GM21825 (cell line): ENCODE results near the gene OSGIN1.

Experiments
- ATAC-seq: cut with Tn5 transposase; IDR thresholded peaks from one replicate; pipeline ENCODE4 v1.9.1; 2021; ENCODE audit warnings: mild to moderate bottlenecking, moderate library complexity; ENCODE audit not compliant: unreplicated experiment

Gene OSGIN1

DNA sequence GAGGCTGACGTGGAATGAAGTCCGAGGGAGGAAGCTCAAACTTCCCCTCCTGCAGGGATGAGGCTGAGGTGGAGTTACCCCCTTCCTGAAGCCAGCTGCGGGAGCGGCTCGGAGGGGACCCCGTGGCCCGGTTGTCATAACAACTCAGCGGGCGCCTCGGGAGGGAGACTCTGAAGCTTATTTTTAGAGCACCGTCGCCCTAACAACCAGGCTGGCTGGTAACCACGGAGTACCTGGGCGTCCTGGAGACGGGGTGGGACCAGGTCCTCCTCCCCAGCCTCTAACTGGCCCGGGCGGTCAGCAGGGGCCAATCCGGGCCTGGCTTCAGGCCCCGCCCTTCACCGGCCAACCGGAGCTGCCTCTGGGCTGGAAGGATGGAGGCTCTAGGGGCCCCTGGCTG, 42.7 kb downstream of the OSGIN1 start:
- no peak for ATAC-seq

DNA sequence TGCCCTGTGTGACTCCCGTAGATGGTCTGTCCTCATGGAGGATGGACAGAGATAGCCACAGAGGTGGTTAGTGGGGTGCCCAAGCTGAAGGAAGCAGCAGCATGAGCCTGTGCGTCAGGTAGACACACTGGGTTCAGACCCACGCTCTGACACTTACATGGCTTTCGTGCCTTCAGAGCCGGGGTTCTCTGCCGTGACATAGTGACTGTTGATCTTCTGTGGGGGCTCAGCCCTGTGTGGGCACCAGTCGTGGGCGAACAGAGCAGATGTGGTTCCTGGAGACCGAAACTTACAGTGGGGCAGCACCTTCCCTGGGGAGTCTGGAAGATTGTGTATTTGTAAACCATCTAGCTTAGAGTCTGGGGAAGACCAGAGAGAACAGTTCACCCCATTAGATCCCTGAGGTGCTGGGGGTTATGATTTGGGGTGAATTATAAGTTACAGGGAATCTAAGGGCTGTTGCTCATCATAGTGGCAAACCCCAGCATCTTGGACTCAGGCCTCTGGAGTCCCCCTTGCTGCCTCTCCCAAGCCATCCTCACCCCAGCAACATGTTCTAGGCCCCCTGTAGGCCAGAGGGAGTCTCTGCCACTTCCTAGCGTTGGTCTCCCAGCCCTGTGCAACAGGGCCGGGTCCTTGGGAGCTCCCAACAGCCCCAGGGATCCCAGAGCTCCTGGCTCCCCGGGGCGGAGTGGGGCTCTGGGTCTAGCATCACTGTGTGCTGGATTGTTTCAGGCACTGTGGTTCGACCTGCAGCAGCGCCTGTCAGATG, 43.6 kb downstream of the OSGIN1 start:
- ATAC-seq: no peak

DNA sequence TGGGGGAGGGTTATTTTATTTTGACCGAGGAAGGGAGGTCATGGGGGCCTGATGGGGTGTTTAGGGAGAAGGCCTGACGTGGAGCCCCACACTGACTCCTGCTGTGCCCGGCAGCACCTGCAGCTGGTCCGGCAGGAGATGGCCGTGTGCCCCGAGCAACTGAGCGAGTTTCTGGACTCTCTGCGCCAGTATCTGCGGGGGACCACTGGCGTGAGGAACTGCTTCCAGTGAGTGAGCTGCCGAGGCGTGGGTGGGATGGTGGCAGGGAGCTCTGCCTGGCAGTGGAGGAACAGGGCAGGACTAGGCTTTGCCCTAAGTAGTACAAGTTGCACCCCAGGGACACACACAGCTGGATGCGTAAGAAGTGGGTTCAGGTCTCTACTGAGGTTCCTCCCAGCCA, 45.1 kb downstream of the OSGIN1 start:
- ATAC-seq: no peak

DNA sequence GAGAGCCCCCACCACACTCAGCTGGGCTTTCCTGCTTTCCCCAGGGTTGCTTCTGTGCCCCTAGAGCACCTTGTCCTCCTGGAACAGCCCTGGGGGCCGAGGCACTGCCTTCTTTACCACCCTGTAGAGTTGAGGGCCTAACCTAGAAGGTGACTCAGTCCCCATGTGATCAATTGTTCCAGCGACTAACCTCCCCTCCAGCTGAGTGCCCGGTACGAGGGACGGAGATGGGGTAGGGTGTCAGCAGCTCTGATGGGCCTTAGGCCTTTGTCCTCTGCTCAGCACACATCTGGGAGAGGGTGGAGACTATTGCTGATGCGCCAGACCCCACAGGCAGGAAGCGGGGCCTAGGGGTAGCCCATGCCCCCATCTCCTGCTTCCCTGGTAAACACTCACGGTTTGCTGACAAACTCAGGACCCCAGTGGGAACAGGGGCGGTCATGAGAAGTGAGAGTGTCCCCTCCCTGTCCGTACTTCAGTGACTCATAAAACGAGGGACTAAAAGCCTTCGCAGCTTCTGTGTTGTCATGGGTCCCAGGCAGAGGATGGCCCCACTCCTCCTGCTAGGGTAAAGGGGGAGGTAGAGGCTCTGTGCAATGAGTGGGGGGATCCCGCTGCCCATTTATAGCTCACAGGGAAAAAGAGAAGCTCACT, 48.1 kb downstream of the OSGIN1 start:
- no peak for ATAC-seq

DNA sequence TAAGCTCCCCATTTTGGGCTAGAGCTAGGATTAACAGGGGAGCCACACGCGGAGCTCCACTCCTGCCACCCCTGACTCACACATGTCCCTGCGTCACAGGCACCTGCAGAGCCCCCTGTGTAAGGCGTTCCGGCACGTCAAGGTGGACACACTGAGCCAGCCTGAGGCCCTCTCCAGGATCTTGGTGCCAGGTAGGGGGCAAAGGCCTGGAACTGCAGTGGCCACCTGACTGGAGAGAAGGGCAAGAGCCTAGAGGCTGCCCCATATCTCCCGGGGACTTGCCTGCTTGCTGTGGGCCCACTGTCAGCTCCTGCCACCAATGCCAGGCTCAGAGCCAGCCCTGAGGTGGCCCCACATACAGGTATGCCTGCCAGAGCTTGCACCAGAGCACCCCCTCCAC, 48.7 kb downstream of the OSGIN1 start:
- ATAC-seq: no peak

DNA sequence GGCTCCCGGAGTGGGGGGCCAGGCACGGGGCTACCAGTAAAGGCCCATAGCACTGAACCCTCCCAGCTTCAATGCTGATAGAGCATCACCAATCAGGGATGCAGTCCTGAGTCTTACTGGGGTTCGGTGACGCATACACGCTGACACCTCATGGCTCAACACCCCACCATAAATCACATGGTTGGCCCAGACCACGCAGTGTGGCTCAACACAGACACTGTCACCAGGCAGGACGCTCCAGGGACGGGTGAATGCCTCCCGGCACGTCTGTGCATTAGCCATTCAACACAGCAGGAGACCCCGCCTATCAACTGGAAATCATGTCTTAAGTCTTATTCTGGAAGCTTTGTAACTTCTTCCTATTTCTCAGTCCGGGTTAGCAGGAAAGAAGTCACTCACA, 50.0 kb downstream of the OSGIN1 start:
- ATAC-seq: no peak

DNA sequence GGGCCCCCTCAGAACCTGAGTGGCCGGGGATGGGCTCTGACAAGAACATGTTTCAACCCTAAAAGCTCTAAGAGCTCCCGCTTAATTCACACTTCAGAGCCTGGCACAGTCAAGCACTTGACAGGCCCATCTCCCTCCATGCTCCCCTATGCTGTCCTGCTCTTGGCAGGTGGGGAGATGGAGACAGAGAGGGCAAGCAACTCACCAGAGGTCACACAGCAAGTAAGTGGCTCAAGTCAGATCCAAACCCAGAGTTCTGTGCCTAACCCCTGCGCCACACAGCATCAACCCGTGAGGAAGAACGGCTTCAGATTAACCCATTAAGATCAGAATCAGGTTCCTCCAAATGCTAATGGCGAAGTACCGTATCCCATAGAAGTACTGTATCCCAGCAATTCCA, 51.4 kb downstream of the OSGIN1 start:
- no peak for ATAC-seq

DNA sequence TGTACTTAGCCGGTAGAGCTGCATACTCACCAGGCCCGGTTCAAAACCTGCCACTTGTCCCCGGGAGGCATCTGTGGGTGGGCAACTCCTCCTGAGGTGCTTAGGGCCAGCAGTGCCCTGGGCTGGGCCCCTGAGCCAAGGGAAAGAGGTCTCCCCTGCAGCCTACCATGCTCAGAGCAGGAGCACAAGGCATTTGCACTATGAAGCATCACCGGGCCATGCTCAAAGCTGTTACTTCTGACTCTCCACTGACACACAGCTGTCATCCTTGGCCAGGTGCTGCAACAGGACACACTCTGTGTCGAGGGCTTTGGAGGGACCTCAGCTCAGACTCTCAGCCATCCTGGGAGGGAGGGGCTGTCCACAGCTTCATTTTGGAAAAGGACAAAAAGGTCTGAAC, 52.4 kb downstream of the OSGIN1 start:
- ATAC-seq: no peak

DNA sequence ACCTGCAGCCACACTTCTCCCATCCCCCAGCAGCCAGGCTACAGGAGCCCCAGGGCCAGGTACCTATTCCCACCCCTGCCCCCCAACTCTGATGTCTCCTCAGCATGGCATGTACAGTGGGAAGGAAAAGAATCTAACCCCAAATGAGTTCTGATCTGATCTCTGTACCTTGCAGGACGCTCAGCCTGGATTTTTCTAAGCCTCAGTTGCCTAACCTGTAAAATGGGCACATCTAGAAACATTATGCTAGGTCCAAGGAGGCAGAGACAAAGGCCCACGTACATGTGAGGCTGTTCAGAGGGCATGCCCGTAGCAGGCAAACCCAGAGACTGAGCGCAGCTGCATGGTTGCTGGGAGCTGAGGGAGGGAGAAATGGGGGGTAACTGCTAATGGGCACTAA, 54.5 kb downstream of the OSGIN1 start:
- ATAC-seq: no peak

DNA sequence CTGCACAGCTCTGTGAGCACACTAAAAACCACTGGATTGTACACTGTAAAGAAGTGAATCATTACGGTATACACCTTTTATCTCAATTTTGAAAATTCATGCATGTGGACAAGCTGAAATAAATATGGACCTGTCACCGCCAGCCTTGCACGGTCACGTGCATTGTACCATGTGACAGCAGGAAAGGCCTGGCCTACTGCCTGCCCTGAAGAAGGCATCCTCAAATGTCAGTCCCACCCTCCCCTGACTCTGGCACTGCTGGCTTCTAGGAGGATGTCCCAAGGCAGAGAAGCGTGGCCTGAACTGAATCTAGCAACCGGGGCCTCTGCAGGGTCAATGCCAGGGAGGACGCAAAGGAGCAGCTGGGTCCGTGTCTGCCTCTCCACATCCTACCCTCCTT, 54.9 kb downstream of the OSGIN1 start:
- no peak for ATAC-seq

DNA sequence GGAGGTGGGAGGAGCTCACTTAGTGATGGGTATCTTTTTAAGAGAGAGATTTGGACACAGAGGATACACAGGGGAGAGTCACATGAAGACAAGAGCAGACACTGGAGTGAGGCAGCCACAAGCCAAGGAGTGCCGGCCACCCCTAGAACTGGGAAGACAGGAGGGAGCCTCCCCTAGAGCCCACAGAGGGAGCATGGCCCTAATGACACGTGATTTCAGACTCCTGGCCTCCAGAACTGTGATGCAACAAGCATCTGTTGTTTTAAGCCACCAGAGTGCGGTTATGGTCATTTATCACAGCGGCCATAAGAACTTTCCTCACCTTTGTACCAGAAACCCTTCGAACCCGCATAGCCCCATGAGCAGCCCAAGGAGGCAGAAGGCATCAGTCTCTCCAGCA, 56.2 kb downstream of the OSGIN1 start:
- ATAC-seq: no peak

DNA sequence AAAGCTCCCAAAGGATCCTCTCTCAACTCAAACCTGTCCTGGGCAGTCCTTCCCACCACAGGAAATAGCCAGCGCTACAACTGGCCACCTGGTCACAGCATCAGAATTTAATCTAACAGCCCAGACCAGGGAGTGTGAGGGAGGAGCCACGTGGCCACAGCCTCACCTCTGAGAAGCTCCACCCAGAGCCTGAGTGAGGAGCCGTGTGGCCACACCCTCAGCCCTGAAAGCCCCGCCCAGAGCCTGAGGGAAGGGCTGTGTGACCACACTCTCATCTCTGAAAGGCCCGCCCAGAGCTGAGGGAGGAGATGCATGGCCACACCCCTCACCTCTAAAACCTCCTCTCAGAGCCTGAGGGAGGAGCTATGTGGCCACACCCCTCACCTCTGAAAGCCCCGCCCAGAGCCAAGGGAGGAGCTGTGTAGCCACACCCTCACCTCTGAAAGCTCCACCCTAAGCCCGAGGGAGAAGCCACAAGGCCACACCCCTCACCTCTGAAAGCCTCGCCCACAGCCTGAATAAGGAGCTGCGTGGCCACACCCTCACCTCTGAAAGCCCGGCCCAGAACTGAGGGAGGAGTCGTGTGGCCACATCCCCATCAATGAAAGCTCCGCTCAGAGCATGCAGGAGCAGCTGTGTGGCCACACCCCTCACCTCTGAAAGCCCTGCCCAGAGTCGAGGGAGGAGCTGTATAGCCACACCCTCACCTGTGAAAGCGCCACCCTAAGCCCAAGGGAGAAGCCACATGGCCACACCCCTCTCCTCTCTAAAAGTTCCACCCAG, 60.9 kb downstream of the OSGIN1 start:
- ATAC-seq: peak; percentile 86

DNA sequence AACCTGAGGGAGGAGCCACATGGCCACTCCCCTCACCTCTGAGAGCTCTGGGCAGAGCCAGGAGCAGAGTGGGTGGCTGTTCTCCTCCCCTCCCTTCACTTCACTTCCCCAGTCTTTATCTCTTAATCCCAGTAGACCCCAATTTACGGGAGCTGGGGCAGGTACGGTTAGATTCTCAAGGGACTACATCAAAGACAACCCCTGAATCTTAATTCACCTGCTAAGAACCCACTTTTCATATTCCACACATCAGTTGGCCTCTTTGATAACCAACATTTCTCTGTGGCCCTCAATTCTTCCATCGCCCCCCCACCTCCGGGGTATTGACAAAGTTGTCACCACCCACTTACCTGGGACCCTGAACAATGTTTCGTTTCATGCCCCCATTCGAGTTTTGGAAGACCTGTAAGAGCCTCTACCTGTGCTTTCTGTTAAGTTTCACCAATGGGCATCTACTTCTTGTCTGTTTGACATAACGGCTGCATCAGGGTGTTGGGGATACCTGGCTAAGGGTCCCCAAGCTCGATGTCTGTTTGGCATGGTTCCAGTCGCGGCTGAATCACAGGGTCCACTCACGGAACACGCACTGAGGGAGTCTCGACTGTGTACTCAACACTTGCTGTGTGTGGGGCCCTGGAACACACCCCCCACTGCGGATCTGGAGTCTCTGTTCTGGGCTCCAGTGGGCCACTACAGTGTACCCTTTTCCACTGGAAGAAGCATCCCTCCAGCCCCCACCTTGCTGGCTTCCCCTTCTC, 61.7 kb downstream of the OSGIN1 start:
- ATAC-seq: no peak

DNA sequence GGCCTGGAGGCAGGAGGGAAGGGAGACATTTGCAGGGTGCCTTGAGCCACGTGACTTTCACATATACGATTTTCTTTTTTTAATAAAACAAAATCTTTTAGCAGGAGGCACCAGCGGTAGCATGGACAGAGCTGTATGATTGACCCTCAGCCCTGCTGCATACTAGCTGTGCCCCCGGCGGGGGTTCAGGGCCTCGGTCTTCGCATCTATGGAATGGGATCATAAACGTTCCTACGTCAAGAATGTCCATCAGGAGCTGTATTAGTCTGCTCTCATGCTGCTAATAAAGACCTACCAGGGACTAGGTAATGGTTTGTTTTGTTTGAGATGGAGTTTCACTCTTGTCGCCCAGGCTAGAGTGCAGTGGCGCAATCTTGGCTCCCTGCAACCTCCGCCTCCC, 62.4 kb downstream of the OSGIN1 start:
- no peak for ATAC-seq
